ENCODE data around the gene QRFPR.
"Not testable (repeated sequence)": the region's sequence is repeated elsewhere in the genome, so short reads cannot be mapped to it uniquely, and the experiment has no call there.

Gene QRFPR

DNA sequence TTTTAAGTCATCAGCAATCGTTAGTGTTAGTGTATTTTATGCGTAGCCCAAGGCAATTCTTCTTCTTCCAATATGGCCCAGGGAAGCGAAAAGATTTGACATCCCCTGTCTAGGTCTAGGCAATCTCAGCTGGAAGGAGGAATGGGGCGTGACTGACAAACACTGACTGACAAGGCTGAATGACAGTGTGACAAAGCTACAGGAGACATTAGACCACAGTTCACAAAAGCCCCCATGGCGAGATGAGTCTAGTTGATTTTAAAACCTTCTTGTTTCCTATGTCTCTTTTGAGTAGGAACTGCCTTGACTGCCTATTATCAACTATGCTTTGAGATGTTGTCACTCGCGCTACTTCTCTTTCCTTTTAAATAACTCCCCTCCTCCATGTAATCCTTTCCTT is 42.3 kb downstream of the QRFPR start:
- DNase-seq, result no peak

DNA sequence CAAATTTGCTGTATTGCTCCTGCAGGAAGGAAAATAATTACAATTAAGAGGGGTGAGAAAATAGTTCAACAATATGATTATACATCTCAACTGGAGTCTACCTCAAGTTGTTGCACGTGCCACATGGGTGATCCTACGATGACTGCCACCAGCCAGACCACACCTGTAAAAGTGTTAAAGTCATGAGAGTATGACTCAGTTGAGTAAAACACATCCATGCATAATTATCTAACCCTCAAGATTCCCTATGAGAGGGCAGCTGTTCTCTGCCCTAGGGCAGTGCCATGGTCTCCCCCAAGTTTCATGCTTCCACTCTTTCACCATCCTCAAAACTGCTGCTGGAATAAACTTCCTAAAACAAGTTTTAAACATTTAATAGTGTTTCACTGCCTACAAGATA is 44.1 kb downstream of the QRFPR start:
- no peak for DNase-seq

DNA sequence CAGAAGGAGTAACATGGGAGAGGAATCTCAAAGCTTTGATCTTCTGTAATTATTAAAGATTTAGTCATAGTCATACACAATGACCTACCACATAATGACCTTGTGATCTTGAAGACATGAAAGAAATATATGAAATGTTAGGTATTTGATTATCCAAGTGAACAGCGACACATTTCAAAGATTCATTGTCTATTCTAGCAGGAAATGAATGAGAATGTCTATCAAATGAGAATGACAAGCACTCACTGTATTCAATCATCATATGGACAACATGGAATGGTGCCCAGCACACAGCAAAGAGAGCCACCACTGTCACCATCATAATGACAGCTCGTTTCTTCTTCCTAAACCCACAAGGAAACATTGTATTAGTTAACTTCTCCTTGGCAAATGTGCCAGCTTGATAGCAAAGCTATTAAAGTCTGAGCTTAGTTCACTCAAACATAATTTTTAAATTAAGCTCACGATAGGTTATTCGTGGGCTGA is 50.6 kb downstream of the QRFPR start:
- no peak for DNase-seq

DNA sequence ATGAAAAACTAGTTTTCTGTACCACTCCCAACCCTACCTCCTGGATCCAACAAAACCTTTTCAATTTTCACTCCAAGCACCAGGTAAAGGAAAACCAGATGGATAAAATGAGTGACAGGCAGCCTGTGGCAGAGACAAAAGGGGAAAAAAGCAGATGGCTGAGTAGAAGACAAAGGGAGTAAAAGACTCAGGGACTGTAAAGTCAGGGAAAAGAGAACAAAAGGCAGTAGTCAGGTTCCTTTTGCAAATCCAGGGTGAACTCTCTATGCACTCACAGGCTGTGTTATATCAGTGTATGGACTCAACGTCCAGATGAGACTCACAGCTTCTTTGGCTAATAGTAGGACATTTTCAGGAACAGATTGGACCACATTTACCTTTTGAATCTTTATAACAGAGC is 54.2 kb downstream of the QRFPR start:
- no peak for DNase-seq

DNA sequence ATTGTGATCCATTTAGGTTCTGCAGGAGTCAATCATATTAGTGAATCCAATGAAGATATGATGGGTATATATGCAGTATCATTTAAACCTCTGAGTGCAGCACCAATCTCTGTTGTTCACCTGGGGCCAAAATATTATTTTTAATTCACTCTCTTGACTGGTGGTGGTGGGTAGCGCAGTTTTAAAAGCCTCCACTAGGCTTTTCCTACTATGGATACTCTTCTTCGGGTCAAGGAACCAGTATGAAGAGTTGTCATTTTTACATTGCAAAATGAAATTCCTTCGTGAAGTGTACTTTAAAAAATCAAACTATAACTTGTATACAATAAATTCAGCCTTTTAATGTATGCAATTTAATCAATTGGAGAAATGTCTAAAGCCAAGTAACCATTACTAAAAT is 56.5 kb downstream of the QRFPR start:
- DNase-seq, result no peak

DNA sequence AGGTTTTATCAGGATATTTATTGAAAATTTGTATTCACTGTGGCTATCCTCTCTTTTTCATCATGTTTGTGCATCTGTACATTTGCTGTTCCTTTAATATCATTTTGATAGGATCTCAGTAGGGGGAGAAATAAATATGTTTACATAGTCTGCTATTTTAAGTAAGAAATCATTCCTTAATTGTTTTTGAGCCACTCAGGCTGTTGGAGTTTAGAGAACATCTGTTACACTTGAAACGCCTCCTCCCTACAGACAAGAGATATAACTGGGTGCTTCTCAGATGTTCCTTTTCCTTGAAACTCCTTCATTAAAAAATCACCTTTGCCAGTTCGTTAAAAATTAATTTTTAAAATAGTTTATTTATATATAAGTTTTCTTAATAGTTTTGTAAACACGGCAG is 59.4 kb downstream of the QRFPR start:
- no peak for DNase-seq

DNA sequence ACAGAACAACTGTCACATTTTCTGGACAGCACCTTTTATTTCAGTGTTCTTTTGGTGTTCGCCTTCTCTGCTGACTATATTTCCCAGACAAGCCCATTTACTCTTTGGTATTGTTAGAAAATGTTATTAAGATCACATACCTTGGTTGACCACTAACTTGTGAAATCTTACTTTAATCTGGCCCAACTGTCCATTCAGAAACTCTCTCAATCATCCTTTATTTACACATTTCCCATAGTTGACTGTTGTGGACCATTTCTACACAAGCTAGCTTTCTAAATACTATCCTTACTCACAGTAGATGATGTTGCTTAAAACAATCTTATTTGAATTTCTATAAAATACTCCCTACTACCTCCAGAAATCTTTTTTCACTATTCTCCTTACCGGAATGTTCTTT is 64.7 kb downstream of the QRFPR start:
- no peak for DNase-seq

DNA sequence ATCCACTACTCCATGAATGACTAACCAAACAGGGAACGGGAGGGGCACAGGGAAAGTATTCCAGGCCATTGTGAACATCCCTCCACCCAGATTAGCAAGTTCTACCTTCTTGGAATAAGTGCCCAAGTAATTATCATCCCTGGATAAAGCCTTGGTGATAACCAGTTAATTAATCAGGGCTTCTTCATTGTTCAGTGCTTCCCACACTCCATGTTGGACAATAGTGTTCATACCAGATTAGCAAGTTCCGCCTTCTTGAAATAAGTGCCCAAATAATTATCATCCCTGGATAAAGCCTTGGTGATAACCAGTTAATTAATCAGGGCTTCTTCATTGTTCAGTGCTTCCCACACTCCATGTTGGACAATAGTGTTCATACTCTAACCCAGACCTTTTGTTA is 67.4 kb downstream of the QRFPR start:
- DNase-seq, result not testable (repeated sequence)

DNA sequence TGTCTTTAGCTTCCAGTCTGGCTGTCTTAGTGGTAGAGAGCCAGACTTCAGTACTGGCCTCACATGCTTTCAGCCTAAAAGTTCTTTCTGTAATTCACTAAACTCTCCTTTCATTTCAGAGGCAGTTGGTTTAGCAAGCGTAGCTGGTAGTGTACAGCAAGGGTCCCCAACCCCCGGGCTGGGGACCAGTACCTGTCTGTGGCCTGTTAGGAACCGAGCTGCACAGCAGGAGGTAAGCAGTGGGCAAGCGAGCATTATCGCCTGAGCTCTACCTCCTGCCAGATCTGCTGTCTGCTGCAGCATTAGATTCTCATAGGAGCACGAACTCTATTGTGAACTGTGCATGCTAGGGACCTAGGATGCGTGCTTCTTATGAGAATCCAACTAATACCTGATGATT is 72.0 kb downstream of the QRFPR start:
- DNase-seq, result no peak

DNA sequence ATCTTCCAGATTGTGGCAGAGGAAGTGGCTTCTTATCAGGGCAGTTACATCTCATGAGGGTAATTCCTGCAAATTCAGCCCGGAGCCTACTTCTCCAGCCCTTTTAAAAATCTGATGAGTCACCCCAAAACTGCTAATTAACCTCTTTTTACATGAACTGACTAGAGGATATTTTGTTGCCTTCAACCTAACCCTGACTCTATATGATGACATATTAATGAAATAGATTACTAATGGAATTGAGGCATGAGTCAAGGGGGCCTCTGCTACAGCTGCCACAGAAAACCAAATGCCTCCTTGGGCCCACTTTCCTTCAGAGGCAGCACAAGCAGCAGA is 72.5 kb downstream of the QRFPR start:
- no peak for DNase-seq

DNA sequence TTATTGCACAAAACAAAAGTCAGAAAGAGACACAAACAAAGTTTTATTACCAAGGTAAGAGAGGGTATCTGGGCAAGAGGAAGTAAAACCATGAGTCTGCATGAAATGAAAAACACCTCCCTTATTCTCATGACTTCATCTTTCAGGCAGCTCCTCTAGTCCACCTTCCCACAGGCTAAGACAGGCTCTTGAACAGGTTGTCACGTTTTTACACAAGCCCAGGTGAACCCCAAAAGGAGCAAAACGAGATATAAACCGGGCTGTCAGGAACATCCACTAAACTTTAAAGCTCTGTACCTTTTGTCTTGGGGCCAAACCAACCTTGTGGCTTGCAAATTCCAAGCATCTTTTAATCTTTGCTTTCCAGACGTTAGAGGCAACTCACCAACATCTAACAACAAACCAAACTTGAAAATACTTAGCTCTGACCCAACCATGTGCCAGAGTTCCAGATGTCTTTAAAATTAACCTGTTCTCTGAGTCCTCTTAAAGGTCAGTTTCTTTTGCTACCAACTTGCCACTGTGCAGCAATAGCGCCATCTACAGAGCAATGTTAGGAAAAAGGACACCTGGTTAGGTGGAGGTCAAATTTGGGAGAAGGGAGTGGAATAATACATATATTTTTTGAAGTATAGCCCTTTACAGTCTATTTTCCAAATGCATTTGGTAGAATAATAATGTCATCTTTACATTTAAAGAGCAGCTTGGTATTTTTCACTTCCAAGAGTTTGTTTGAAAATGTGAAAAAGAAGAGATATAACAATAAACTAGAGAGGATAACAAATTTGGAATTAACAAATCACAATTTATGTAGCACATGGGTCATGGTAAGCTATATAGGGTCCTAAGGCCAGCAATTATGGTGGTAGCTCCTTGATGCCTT is 73.1 kb downstream of the QRFPR start:
- no peak for DNase-seq

DNA sequence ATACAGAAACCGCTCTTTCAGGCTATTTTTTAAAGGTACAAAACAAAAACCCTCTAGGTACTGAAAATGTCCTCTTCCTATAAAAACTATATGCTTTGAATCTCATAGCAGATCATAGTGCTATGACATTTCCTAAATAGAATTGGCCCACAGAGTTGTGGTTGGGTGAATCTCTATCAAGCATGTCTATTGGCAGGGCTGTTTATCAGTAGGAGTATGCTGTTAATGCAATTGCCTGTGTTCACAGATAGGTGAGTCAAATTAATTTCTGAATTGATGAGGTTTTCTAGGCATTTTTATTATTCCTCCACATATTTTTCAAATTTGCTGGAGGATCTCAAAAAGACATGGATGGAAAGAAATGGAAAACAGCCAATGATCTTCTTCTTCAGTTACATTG is 73.9 kb downstream of the QRFPR start:
- DNase-seq, result no peak

DNA sequence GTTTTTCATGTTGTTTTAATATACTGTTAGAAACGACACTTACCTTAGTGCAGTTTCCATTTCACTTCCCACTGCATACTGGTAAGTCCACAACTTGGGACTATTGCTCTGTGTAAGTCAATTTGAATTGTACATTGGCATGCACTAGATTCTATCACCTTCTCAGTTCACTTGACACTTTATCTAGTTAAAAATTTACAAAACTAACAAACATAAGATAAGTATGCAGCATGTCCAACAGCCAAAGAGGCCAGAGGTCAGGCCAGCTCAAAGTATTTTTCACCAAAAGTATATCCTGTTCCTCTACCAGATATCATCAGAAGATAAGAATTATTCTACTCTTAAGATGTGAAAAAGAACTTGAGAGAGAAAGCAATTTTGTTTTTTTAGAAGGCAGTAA is 75.9 kb downstream of the QRFPR start:
- no peak for DNase-seq

DNA sequence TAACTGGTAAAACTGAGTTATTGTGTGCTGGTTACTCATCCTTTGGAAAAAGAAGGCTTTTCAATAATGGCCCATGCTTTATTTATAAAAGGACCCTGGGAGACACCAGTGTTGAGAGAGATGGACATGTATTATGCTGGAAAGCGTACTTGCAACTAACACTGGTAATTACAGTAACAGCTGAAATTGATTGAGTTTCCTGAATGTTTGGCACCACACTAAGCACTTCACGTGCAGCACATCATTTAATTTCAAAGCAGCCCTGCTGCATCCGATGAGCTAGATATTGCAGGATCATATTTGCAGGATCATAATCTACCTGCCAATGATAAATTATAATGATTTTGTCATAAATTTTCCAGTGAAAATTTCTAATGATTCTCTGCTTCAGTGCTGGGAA is 81.5 kb downstream of the QRFPR start:
- DNase-seq, result no peak

DNA sequence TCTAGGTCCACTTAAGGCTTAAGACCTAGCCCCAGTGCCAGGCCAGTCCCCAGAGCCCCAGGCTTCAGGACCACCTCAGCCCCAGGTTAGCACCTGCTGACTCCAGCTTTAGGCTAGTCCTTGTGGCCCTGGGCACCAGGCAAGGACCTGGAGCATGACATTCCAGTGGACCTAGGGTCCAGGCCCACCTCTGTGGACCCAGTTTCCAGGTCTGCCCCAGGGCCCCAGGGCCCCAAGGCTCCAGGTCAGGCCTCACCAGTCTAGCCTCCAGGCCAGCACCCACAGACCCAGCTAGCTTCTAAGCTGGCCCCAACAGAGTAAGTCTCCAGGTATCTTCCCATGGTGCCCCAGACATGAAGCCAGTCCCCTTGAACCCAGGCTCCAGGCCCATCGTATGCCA is 97.5 kb downstream of the QRFPR start:
- no peak for DNase-seq

DNA sequence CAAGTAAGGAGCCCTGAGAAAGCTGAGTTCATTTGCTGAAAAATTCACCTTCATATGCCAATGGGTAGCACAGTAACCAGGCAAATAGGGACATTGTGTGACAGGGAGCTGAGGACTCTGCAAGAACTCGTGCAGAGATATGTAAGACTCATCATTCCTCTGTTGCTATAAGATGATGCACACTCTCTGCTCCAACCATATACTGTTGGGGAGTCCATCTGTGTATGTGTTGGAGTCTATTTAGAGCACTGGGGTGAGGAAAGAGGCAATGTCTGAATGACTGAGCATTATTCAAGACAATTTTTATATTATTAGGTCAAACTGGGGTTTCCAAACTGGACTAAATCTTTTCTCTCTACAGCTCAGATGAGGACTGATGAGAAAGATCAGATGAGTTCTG is 100.4 kb downstream of the QRFPR start:
- no peak for DNase-seq

DNA sequence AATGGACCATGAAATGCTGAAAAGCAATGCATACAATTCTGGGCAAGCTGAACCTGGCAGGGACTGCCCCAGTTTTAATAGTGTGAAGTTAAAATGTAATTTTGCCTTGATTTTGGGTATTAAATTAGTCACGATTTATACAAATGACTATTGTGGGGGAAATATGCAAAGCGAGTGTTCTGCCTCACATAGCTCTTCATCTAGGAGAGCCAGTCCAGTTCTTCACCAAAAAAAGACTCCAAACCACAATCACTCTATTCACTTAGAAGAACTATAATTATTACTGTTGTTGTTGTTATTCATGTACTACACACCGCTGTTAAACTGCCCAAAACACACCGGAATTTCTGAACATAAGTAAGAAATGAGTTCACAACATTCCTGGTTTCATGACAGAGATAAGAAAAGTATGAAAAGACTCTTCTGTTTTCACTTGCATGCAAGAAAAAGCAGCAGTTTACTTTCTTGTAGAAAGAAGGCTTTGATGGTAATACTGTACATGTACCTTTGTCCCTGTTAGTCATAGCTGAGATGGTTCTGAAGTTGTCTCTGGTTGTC is 101.9 kb downstream of the QRFPR start:
- no peak for DNase-seq

Measured in femur (tissue), 1 donor.